Ishikawa (cell line): Measurements from ENCODE around the gene FAM170B.

ENCODE experiments used
- CEBPB ChIP-seq: IDR thresholded peaks from 2 replicates; pipeline ENCODE4 v1.6.1; 2012
- CREB1 ChIP-seq: IDR thresholded peaks from 2 replicates; pipeline ENCODE4 v1.6.1; 2012; ENCODE audit warnings: low read depth
- EGR1 ChIP-seq: IDR thresholded peaks from 2 replicates; pipeline ENCODE4 v1.6.1; 2012
- EP300 ChIP-seq: IDR thresholded peaks from 2 replicates; pipeline ENCODE4 v1.6.1; 2012; ENCODE audit warnings: borderline replicate concordance
- FOXM1 ChIP-seq: IDR thresholded peaks from 2 replicates; pipeline ENCODE4 v1.6.1; 2012; ENCODE audit warnings: low read depth, borderline replicate concordance
- MAX ChIP-seq: IDR thresholded peaks from 2 replicates; pipeline ENCODE4 v1.6.1; 2012
- NFIC ChIP-seq: IDR thresholded peaks from 2 replicates; pipeline ENCODE4 v1.6.1; 2012
- RAD21 ChIP-seq: IDR thresholded peaks from 2 replicates; pipeline ENCODE4 v1.6.1; 2012; ENCODE audit warnings: low read depth
- REST ChIP-seq: IDR thresholded peaks from 2 replicates; pipeline ENCODE4 v1.6.1; 2012; ENCODE audit warnings: low read depth, mild to moderate bottlenecking
- TAF1 ChIP-seq: IDR thresholded peaks from 2 replicates; pipeline ENCODE4 v1.6.1; 2012; ENCODE audit warnings: low read depth, mild to moderate bottlenecking
- TCF12 ChIP-seq: IDR thresholded peaks from 2 replicates; pipeline ENCODE4 v1.6.1; 2012; ENCODE audit warnings: low read depth
- TEAD4 ChIP-seq: IDR thresholded peaks from 2 replicates; pipeline ENCODE4 v1.6.1; 2012
- USF1 ChIP-seq: IDR thresholded peaks from 2 replicates; pipeline ENCODE4 v1.6.1; 2012
- YY1 ChIP-seq: IDR thresholded peaks from 2 replicates; pipeline ENCODE4 v1.6.1; 2012; ENCODE audit warnings: low read depth
- ZBTB7A ChIP-seq: IDR thresholded peaks from 2 replicates; pipeline ENCODE4 v1.6.1; 2012; ENCODE audit warnings: low read depth

The FAM170B gene

GRCh38 chr10:49160110-49160509, 26.3 kb upstream of the FAM170B start:
- no peak for TF ChIP-seq EGR1
- no peak for TF ChIP-seq TAF1
- TF ChIP-seq CREB1 = no peak
- no peak for TF ChIP-seq NFIC
- TF ChIP-seq REST = no peak
- no peak for TF ChIP-seq RAD21

GRCh38 chr10:49158915-49159314, 25.1 kb upstream of the FAM170B start:
- no peak for TF ChIP-seq NFIC
- TF ChIP-seq REST = no peak
- no peak for TF ChIP-seq ZBTB7A
- TF ChIP-seq MAX = no peak
- TF ChIP-seq TCF12 = no peak
- no peak for TF ChIP-seq TAF1
- no peak for TF ChIP-seq TEAD4
- TF ChIP-seq RAD21 = no peak
- no peak for TF ChIP-seq EP300
- TF ChIP-seq YY1 = no peak
- TF ChIP-seq EGR1 = no peak
- no peak for TF ChIP-seq CEBPB
- no peak for TF ChIP-seq CREB1
- no peak for TF ChIP-seq USF1
- TF ChIP-seq FOXM1 = no peak

GRCh38 chr10:49158404-49158803, 24.6 kb upstream of the FAM170B start:
- TF ChIP-seq CEBPB = no peak
- TF ChIP-seq RAD21 = no peak
- no peak for TF ChIP-seq CREB1
- TF ChIP-seq ZBTB7A = no peak
- TF ChIP-seq REST = no peak
- TF ChIP-seq YY1 = no peak
- TF ChIP-seq FOXM1 = no peak
- TF ChIP-seq TCF12 = no peak
- no peak for TF ChIP-seq USF1
- TF ChIP-seq TAF1 = no peak

- no peak for TF ChIP-seq EGR1
- TF ChIP-seq FOXM1 = no peak
- no peak for TF ChIP-seq EP300
- TF ChIP-seq RAD21 = no peak
- no peak for TF ChIP-seq MAX
- TF ChIP-seq USF1 = no peak
- no peak for TF ChIP-seq CREB1
- TF ChIP-seq YY1 = no peak
- TF ChIP-seq NFIC = no peak
- TF ChIP-seq CEBPB = no peak
Observed at GRCh38 chr10:49157229-49157628, 23.4 kb upstream of the FAM170B start.

GRCh38 chr10:49154641-49155040, 20.8 kb upstream of the FAM170B start:
- no peak for TF ChIP-seq MAX
- no peak for TF ChIP-seq TEAD4
- no peak for TF ChIP-seq RAD21
- no peak for TF ChIP-seq ZBTB7A
- no peak for TF ChIP-seq FOXM1
- TF ChIP-seq TAF1 = no peak
- TF ChIP-seq TCF12 = no peak
- TF ChIP-seq EGR1 = no peak
